ENCODE data around the gene CPM.
A peak's percentile ranks its signal among the peaks of the same experiment; 100 is the strongest.

CPM gene

GRCh38 chr12:68976395-68976841 is 43.4 kb upstream of the CPM start:
- no peak overlapping the region for H3K4me3 ChIP-seq (ENCODE audit: low read depth, low read length)
- TF ChIP-seq, protein P1, sequence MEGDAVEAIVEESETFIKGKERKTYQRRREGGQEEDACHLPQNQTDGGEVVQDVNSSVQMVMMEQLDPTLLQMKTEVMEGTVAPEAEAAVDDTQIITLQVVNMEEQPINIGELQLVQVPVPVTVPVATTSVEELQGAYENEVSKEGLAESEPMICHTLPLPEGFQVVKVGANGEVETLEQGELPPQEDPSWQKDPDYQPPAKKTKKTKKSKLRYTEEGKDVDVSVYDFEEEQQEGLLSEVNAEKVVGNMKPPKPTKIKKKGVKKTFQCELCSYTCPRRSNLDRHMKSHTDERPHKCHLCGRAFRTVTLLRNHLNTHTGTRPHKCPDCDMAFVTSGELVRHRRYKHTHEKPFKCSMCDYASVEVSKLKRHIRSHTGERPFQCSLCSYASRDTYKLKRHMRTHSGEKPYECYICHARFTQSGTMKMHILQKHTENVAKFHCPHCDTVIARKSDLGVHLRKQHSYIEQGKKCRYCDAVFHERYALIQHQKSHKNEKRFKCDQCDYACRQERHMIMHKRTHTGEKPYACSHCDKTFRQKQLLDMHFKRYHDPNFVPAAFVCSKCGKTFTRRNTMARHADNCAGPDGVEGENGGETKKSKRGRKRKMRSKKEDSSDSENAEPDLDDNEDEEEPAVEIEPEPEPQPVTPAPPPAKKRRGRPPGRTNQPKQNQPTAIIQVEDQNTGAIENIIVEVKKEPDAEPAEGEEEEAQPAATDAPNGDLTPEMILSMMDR (conservative IDR thresholded peaks at IDR 0.05; ENCODE audit: low read depth, low read length) = no peak
- no peak for DNase-seq (ENCODE audit: low read depth)

DNA sequence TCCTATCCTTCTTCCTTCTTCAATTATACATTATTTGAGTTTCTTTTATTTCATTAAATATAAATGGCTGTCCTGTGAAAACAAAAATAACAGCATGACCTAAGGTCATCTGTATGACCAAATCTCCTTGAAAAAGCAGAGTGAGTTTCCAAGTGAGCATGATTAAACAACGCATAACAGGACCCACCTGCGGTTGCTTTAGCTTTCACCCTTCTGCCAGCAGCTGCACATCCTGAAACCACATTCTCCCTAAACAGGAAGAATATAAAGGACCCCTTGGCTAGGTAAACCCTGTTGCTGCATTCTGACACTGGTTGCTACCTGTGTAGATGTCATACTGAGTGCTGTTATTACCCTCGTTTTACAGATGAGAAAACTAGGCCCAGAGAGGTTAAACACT is 42.8 kb upstream of the CPM start:
- no peak overlapping the region for H3K4me3 ChIP-seq (ENCODE audit: low read depth, low read length)
- no peak for DNase-seq (ENCODE audit: low read depth)
- TF ChIP-seq, protein P1 (conservative IDR thresholded peaks at IDR 0.05; ENCODE audit: low read depth, low read length) = no peak

GRCh38 chr12:68972595-68972994 is 39.6 kb upstream of the CPM start:
- TF ChIP-seq, protein P1 (conservative IDR thresholded peaks at IDR 0.05; ENCODE audit: low read depth, low read length) = no peak
- H3K4me3 ChIP-seq (ENCODE audit: low read depth, low read length) = no peak overlapping the region
- DNase-seq (ENCODE audit: low read depth) = no peak

GRCh38 chr12:68971404-68971803 is 38.4 kb upstream of the CPM start:
- no peak overlapping the region for H3K4me3 ChIP-seq (ENCODE audit: low read depth, low read length)
- peak; percentile 57 for DNase-seq (ENCODE audit: low read depth)
- TF ChIP-seq, protein P1 (conservative IDR thresholded peaks at IDR 0.05; ENCODE audit: low read depth, low read length) = no peak

GRCh38 chr12:68970951-68971350 is 38.0 kb upstream of the CPM start:
- no peak for DNase-seq (ENCODE audit: low read depth)
- H3K4me3 ChIP-seq (ENCODE audit: low read depth, low read length) = no peak overlapping the region
- TF ChIP-seq, protein P1 (conservative IDR thresholded peaks at IDR 0.05; ENCODE audit: low read depth, low read length) = no peak

GRCh38 chr12:68970306-68970705 is 37.3 kb upstream of the CPM start:
- H3K4me3 ChIP-seq (ENCODE audit: low read depth, low read length) = no peak overlapping the region
- DNase-seq (ENCODE audit: low read depth) = no peak
- TF ChIP-seq, protein P1 (conservative IDR thresholded peaks at IDR 0.05; ENCODE audit: low read depth, low read length) = no peak

DNA sequence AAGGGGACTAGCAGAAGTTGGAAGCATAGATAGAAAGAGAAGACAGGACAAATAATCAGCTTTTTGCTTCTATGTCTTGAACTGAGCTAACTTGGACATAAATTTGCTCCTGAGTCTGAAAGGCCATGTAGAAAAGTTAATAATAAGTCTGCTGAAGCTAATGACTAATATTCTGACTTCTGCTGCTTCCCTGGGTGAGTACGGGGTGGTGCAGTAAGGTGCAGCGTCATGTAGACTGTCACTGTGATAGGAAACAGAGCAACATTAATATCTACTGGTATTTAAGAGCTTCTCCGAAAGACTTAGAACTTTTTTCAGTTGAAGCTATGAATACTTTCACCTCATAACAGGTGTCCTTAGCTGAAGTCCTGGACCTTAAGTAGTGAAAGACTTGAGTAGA is 34.1 kb upstream of the CPM start:
- H3K4me3 ChIP-seq (ENCODE audit: low read depth, low read length) = no peak overlapping the region
- DNase-seq (ENCODE audit: low read depth) = no peak
- TF ChIP-seq, protein P1 (conservative IDR thresholded peaks at IDR 0.05; ENCODE audit: low read depth, low read length) = no peak
